GM10266 (cell line): ENCODE results near the gene TTC39B.

Source experiments
- DNase-seq: peaks from one replicate; pipeline ENCODE4 v3.0.0; 2012; ENCODE audit errors: extremely low spot score
- CTCF ChIP-seq: IDR thresholded peaks from 2 replicates; pipeline ENCODE4 v1.5.1; 2012; ENCODE audit warnings: mild to moderate bottlenecking, low read depth; ENCODE audit not compliant: control insufficient read depth, insufficient read depth; ENCODE audit errors: missing control alignments

Gene TTC39B

GRCh38 chr9:15155826-15156225, 151.2 kb downstream of the TTC39B start:
- TF ChIP-seq CTCF = no peak
- no peak for DNase-seq

- no peak for TF ChIP-seq CTCF
- no peak for DNase-seq
These were observed 151.7 kb downstream of the TTC39B start for GRCh38 chr9:15155323-15155722.

GRCh38 chr9:15154677-15155076, 152.3 kb downstream of the TTC39B start:
- no peak for TF ChIP-seq CTCF
- no peak for DNase-seq

- DNase-seq = no peak
- no peak for TF ChIP-seq CTCF
These were observed 153.1 kb downstream of the TTC39B start for GRCh38 chr9:15153961-15154360.

GRCh38 chr9:15150939-15151338, 156.1 kb downstream of the TTC39B start:
- DNase-seq = no peak
- TF ChIP-seq CTCF = no peak

- TF ChIP-seq CTCF = no peak
- DNase-seq = no peak
These were observed 157.6 kb downstream of the TTC39B start for GRCh38 chr9:15149450-15149849.

- DNase-seq = no peak
- no peak for TF ChIP-seq CTCF
These were observed 160.7 kb downstream of the TTC39B start for GRCh38 chr9:15146268-15146700.
